ENCODE measurements around the gene TNS1. TPM values are rescaled to one million over a fixed set of nuclear protein-coding genes. Genes with fewer than 3 reads are reported as not detected.

TNS1 gene
- total RNA-seq, 1 donor from 2014 or later, result 227 TPM

GRCh38 chr2:217996361-217996760 lies 6.4 kb downstream of the TNS1 start:
- DNase-seq (ENCODE audit: low spot score), result no peak
- H3K4me1 Mint-ChIP-seq (ENCODE audit: low read depth), result peaks cover 90% of the 10 kb centered on the region
- no peaks in the 10 kb centered on the region for H3K9me3 Mint-ChIP-seq (ENCODE audit: low read depth)
- TF ChIP-seq CTCF (IDR thresholded peaks at IDR 0.05), result no peak
- peak overlapping the region; percentile 31 for H3K4me3 Mint-ChIP-seq (ENCODE audit: unreplicated experiment)
- no peaks in the 10 kb centered on the region for H3K27me3 Mint-ChIP-seq (ENCODE audit: low read depth)
- H3K27ac Mint-ChIP-seq (ENCODE audit: unreplicated experiment), result peak overlapping the region; percentile 84
- peaks cover 7% of the 10 kb centered on the region for H3K36me3 Mint-ChIP-seq (ENCODE audit: low read depth)

GRCh38 chr2:217995731-217996231 lies 7.0 kb downstream of the TNS1 start:
- no peaks in the 10 kb centered on the region for H3K9me3 Mint-ChIP-seq (ENCODE audit: low read depth)
- H3K4me1 Mint-ChIP-seq (ENCODE audit: low read depth), result peaks cover 86% of the 10 kb centered on the region
- DNase-seq (ENCODE audit: low spot score), result no peak
- no peak overlapping the region for H3K4me3 Mint-ChIP-seq (ENCODE audit: unreplicated experiment)
- peak overlapping the region; percentile 84 for H3K27ac Mint-ChIP-seq (ENCODE audit: unreplicated experiment)
- H3K36me3 Mint-ChIP-seq (ENCODE audit: low read depth), result peaks cover 8% of the 10 kb centered on the region
- no peak for TF ChIP-seq CTCF (IDR thresholded peaks at IDR 0.05)
- H3K27me3 Mint-ChIP-seq (ENCODE audit: low read depth), result no peaks in the 10 kb centered on the region

GRCh38 chr2:217994776-217995274 lies 8.0 kb downstream of the TNS1 start:
- Mint-ChIP-seq H3K4me3 (ENCODE audit: unreplicated experiment) (peak overlapping the region; percentile 1), H3K27me3 (ENCODE audit: low read depth) (no peaks in the 10 kb centered on the region), H3K36me3 (ENCODE audit: low read depth) (peaks cover 8% of the 10 kb centered on the region), H3K9me3 (ENCODE audit: low read depth) (no peaks in the 10 kb centered on the region), H3K4me1 (ENCODE audit: low read depth) (peaks cover 76% of the 10 kb centered on the region), H3K27ac (ENCODE audit: unreplicated experiment) (peak overlapping the region; percentile 84)
- DNase-seq (ENCODE audit: low spot score), result no peak
- TF ChIP-seq CTCF (IDR thresholded peaks at IDR 0.05), result no peak

GRCh38 chr2:217993817-217994463 lies 8.9 kb downstream of the TNS1 start:
- no peak overlapping the region for H3K4me3 Mint-ChIP-seq (ENCODE audit: unreplicated experiment)
- peaks cover 12% of the 10 kb centered on the region for H3K36me3 Mint-ChIP-seq (ENCODE audit: low read depth)
- peak overlapping the region; percentile 84 for H3K27ac Mint-ChIP-seq (ENCODE audit: unreplicated experiment)
- peak; percentile 85 for TF ChIP-seq CTCF (IDR thresholded peaks at IDR 0.05)
- H3K27me3 Mint-ChIP-seq (ENCODE audit: low read depth), result no peaks in the 10 kb centered on the region
- peaks cover 72% of the 10 kb centered on the region for H3K4me1 Mint-ChIP-seq (ENCODE audit: low read depth)
- H3K9me3 Mint-ChIP-seq (ENCODE audit: low read depth), result no peaks in the 10 kb centered on the region
- no peak for DNase-seq (ENCODE audit: low spot score)

- H3K36me3 Mint-ChIP-seq (ENCODE audit: low read depth), result peaks cover 13% of the 10 kb centered on the region
- H3K4me3 Mint-ChIP-seq (ENCODE audit: unreplicated experiment), result no peak overlapping the region
Observed at GRCh38 chr2:217993138-217993537, 9.7 kb downstream of the TNS1 start.

More at GRCh38 chr2:217993138-217993537, 9.7 kb downstream of the TNS1 start:
- Mint-ChIP-seq H3K27me3 (ENCODE audit: low read depth) (no peaks in the 10 kb centered on the region), H3K9me3 (ENCODE audit: low read depth) (no peaks in the 10 kb centered on the region), H3K27ac (ENCODE audit: unreplicated experiment) (no peak overlapping the region), H3K4me1 (ENCODE audit: low read depth) (peaks cover 73% of the 10 kb centered on the region)
- TF ChIP-seq CTCF (IDR thresholded peaks at IDR 0.05), result no peak
- no peak for DNase-seq (ENCODE audit: low spot score)
